Parathyroid adenoma (tissue), 2 donors: ENCODE results near the gene HLA-DRB1.

Experiments used
- H2AFZ ChIP-seq: fragments of 300-600 bp; sonication (generic); one replicate; pipeline ENCODE4 v1.7.0; 2017; ENCODE audit warnings: antibody characterized with exemption, mild to moderate bottlenecking
- H3K27ac ChIP-seq: fragments of 300-600 bp; sonication (generic); one replicate; pipeline ENCODE4 v1.7.0; 2017
- H3K27me3 ChIP-seq: fragments of 300-600 bp; sonication (generic); one replicate; pipeline ENCODE4 v1.7.0; 2017; ENCODE audit warnings: low read length; ENCODE audit not compliant: control insufficient read depth, insufficient read depth
- H3K36me3 ChIP-seq: fragments of 300-600 bp; sonication (generic); one replicate; pipeline ENCODE4 v1.7.0; 2017; ENCODE audit warnings: low read length; ENCODE audit not compliant: control insufficient read depth, insufficient read depth
- H3K4me1 ChIP-seq: fragments of 300-600 bp; sonication (generic); one replicate; pipeline ENCODE4 v1.7.0; 2017; ENCODE audit warnings: control low read depth
- H3K4me2 ChIP-seq: fragments of 300-600 bp; sonication (generic); one replicate; pipeline ENCODE4 v1.7.0; 2017; ENCODE audit warnings: low read length
- H3K4me3 ChIP-seq: fragments of 300-600 bp; sonication (generic); one replicate; pipeline ENCODE4 v1.7.0; 2017; ENCODE audit warnings: low read depth, low read length
- H3K79me2 ChIP-seq: fragments of 300-600 bp; sonication (generic); one replicate; pipeline ENCODE4 v1.7.0; 2017; ENCODE audit warnings: control low read depth
- H3K9ac ChIP-seq: fragments of 300-600 bp; sonication (generic); one replicate; pipeline ENCODE4 v1.7.0; 2017; ENCODE audit warnings: mild to moderate bottlenecking
- H3K9me3 ChIP-seq: fragments of 300-600 bp; sonication (generic); one replicate; pipeline ENCODE4 v1.7.0; 2017; ENCODE audit warnings: low read length; ENCODE audit not compliant: control insufficient read depth
- TF ChIP-seq, protein P1 (sequence below): fragments of 300-600 bp; sonication (generic); IDR thresholded peaks from one replicate; pipeline ENCODE4 v1.7.0; 2017; ENCODE audit warnings: antibody characterized with exemption, mild to moderate bottlenecking
- donor health status: primary hyperparathyroidism.

Gene HLA-DRB1

DNA sequence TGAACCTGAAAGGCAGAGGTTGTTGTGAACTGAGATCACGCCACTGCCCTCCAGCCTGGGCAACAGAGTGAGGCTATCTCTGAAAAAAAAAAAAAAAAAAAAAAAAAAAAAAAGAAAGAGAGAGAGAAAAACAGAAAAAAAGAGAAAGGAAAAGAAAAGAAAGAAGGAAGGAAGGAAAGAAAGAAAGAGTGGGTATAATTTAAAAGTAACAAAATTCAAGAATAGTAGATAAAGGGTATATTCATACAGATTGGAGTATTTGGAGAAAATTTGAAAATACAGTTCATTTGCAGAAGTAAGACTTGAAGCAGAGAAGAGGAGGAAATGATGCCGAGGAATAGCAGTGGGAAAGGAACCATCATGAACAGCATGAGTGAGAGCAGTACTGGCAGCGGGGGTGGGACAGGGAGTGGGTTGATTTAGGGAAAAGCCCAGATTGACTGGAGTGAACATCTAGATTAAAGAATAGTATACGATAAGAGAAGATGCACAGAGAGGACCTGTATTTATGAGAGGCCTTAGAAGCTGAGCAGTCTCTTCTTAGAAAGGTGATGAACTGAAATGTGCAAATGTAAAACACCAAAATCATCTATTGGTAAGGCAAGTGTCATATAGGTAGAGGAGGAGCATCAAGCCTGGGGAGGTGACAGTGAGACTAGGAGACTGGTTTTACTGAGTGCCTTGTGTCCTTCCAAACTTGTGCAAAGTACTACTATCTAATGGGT lies 17.8 kb upstream of the HLA-DRB1 start:
- H3K4me1 ChIP-seq, result no peaks in the 10 kb centered on the region
- no peaks in the 10 kb centered on the region for H3K36me3 ChIP-seq
- H3K4me3 ChIP-seq, result no peak overlapping the region
- TF ChIP-seq, protein P1, sequence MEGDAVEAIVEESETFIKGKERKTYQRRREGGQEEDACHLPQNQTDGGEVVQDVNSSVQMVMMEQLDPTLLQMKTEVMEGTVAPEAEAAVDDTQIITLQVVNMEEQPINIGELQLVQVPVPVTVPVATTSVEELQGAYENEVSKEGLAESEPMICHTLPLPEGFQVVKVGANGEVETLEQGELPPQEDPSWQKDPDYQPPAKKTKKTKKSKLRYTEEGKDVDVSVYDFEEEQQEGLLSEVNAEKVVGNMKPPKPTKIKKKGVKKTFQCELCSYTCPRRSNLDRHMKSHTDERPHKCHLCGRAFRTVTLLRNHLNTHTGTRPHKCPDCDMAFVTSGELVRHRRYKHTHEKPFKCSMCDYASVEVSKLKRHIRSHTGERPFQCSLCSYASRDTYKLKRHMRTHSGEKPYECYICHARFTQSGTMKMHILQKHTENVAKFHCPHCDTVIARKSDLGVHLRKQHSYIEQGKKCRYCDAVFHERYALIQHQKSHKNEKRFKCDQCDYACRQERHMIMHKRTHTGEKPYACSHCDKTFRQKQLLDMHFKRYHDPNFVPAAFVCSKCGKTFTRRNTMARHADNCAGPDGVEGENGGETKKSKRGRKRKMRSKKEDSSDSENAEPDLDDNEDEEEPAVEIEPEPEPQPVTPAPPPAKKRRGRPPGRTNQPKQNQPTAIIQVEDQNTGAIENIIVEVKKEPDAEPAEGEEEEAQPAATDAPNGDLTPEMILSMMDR, result no peak
- no peak overlapping the region for H3K4me2 ChIP-seq
- no peaks in the 10 kb centered on the region for H3K9me3 ChIP-seq
- H3K79me2 ChIP-seq, result no peaks in the 10 kb centered on the region
- H3K9ac ChIP-seq, result no peak overlapping the region
- no peak overlapping the region for H2AFZ ChIP-seq
- H3K27ac ChIP-seq, result no peak overlapping the region
- no peaks in the 10 kb centered on the region for H3K27me3 ChIP-seq

- no peaks in the 10 kb centered on the region for H3K36me3 ChIP-seq
- no peak overlapping the region for H3K9ac ChIP-seq
- H3K27me3 ChIP-seq, result no peaks in the 10 kb centered on the region
- no peak overlapping the region for H2AFZ ChIP-seq
- H3K4me1 ChIP-seq, result no peaks in the 10 kb centered on the region
- TF ChIP-seq, protein P1, result no peak
- H3K4me2 ChIP-seq, result no peak overlapping the region
- H3K27ac ChIP-seq, result peak overlapping the region; percentile 68
- no peak overlapping the region for H3K4me3 ChIP-seq
- no peaks in the 10 kb centered on the region for H3K79me2 ChIP-seq
- no peaks in the 10 kb centered on the region for H3K9me3 ChIP-seq
Measured at GRCh38 chr6:32604434-32604877, 14.8 kb upstream of the HLA-DRB1 start.

GRCh38 chr6:32603888-32604287 lies 14.2 kb upstream of the HLA-DRB1 start:
- TF ChIP-seq, protein P1, result no peak
- Histone ChIP-seq H3K9me3 (no peaks in the 10 kb centered on the region), H3K27ac (peak overlapping the region; percentile 68), H2AFZ (no peak overlapping the region), H3K4me2 (no peak overlapping the region), H3K4me3 (no peak overlapping the region), H3K27me3 (no peaks in the 10 kb centered on the region), H3K79me2 (no peaks in the 10 kb centered on the region), H3K36me3 (no peaks in the 10 kb centered on the region), H3K4me1 (no peaks in the 10 kb centered on the region), H3K9ac (no peak overlapping the region)

DNA sequence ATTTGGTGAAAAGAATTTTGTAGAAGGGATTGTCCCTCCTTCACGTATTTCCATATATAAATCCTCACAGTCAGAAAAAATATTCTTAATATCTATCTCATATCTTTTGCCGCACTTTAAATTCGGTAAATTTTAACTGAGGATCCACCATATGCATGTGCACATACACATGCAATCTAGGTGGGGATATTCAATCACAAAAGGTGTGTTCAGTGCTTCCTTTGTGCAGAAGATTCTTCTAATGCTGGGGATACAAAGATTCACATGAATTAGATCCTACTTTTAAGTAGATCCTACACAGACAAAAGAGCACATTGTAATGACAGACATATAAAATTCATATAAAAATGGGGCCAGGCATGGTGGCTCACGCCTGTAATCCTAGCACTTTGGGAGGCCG lies 13.6 kb upstream of the HLA-DRB1 start:
- no peak overlapping the region for H3K4me3 ChIP-seq
- H2AFZ ChIP-seq, result no peak overlapping the region
- TF ChIP-seq, protein P1, result no peak
- H3K4me2 ChIP-seq, result no peak overlapping the region
- no peaks in the 10 kb centered on the region for H3K36me3 ChIP-seq
- H3K27me3 ChIP-seq, result no peaks in the 10 kb centered on the region
- H3K4me1 ChIP-seq, result no peaks in the 10 kb centered on the region
- H3K9me3 ChIP-seq, result no peaks in the 10 kb centered on the region
- peak overlapping the region; percentile 68 for H3K27ac ChIP-seq
- H3K9ac ChIP-seq, result no peak overlapping the region
- no peaks in the 10 kb centered on the region for H3K79me2 ChIP-seq

- Histone ChIP-seq H2AFZ (no peak overlapping the region), H3K9me3 (no peaks in the 10 kb centered on the region), H3K4me3 (no peak overlapping the region), H3K4me1 (no peaks in the 10 kb centered on the region), H3K36me3 (no peaks in the 10 kb centered on the region), H3K4me2 (no peak overlapping the region), H3K27me3 (no peaks in the 10 kb centered on the region), H3K27ac (no peak overlapping the region), H3K9ac (no peak overlapping the region), H3K79me2 (no peaks in the 10 kb centered on the region)
- TF ChIP-seq, protein P1, result no peak
Measured at GRCh38 chr6:32602383-32602782, 12.7 kb upstream of the HLA-DRB1 start.
